Fibroblast of the aortic adventitia (primary cell): ENCODE results near the gene LEPROT. TPM values are rescaled to one million over a fixed set of nuclear protein-coding genes. Genes with fewer than 3 reads are reported as not detected.

Experiments used
- DNase-seq: peaks from one replicate; pipeline ENCODE4 v3.0.0-alpha.2; 2010; ENCODE audit warnings: low read depth
- H3K4me3 ChIP-seq: 2 replicates; pipeline ENCODE4 v1.5.1; 2011; ENCODE audit warnings: low read depth, mild to moderate bottlenecking, control low read depth, low read length, moderate library complexity
- total RNA-seq: library from RNA; depleted of rRNA; stranded (reverse); fragments of >200 nt; gene quantifications from 2 replicates; pipeline ENCODE4 v1.2.3, GENCODE V29; 2012; ENCODE audit warnings: low replicate concordance
- TF ChIP-seq, protein P1 (sequence below): IDR thresholded peaks from 2 replicates; pipeline ENCODE4 v1.5.1; 2011; ENCODE audit warnings: mild to moderate bottlenecking, low read length, control low read depth, inconsistent platforms; ENCODE audit not compliant: insufficient read depth

The LEPROT gene
- total RNA-seq, 1 donor = 65.4 TPM

DNA sequence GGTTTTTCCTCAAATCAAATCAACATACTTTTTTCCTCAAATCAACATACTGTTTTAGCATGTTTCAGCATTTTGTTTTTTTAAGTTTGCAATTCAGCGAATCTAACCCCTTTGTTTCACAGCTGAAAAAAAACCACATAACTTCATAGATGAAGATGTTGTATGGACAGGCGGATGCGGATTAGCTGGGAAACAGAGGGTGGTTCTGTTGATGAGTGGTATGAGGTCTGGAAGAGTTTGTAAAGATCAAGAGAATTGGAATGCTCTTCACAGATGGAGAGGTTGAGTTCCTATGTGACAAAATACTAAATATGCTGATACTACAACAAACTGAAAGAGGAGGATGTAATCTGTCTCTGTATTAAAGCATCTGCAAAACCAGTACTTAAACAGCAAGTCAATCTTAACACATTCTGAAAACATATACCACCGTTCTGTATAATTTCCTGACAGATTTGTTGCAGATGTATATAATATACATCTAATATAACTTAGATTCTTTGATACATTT, 10.6 kb upstream of the LEPROT start:
- no peak for DNase-seq
- TF ChIP-seq, protein P1, sequence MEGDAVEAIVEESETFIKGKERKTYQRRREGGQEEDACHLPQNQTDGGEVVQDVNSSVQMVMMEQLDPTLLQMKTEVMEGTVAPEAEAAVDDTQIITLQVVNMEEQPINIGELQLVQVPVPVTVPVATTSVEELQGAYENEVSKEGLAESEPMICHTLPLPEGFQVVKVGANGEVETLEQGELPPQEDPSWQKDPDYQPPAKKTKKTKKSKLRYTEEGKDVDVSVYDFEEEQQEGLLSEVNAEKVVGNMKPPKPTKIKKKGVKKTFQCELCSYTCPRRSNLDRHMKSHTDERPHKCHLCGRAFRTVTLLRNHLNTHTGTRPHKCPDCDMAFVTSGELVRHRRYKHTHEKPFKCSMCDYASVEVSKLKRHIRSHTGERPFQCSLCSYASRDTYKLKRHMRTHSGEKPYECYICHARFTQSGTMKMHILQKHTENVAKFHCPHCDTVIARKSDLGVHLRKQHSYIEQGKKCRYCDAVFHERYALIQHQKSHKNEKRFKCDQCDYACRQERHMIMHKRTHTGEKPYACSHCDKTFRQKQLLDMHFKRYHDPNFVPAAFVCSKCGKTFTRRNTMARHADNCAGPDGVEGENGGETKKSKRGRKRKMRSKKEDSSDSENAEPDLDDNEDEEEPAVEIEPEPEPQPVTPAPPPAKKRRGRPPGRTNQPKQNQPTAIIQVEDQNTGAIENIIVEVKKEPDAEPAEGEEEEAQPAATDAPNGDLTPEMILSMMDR = no peak
- no peak overlapping the region for H3K4me3 ChIP-seq

DNA sequence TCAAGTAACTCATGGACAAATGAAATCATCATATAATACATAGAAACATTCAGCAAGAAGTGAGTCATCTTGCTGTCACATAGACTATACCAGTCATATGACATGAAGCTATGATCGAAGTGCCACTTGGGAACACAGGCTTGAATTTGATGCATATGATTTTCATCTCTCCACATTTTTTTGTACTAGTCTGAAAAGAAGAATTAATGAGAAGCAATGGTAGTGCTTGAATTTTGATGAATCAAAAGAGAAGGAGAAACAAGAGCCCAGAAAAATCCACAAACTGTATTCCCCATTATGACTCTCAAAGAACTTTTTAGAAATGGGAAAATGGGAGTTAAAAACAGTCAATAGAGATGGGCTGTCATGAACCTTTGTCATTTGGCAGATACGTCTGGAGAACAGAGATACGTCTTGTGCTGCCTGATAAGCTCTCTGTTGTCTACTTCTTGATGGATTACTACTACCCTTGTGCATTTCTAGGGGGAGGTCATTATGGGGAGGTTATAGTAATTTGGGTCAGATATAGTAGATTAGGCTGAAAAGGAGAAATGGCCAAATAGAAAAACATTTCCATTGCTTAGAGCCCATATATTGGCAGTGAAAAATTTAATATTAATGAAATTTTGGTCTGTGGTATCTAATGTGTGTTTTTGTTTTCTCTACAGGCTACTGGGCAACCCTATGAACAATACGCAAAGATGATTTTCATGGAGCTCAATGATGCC, 8.0 kb upstream of the LEPROT start:
- DNase-seq = no peak
- TF ChIP-seq, protein P1 = no peak
- no peak overlapping the region for H3K4me3 ChIP-seq

DNA sequence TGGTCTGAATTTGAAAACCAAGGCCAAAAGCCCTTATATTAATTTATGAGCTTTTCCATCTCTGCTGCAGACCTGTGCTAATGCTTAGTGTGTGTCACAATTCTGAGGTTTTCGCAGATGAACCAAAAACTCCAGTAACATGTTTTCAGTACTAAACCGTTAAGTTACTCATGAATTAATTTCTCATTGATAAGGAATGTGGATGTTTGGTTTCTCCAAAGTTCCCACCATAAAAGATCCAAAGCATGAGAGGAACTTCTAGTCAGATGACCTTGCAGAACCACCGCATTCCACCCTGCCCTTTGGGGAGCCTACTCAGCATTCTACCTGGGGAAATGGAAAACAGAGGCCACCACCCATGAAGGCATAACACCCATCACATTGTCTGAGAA, 7.5 kb upstream of the LEPROT start:
- DNase-seq = no peak
- no peak overlapping the region for H3K4me3 ChIP-seq
- TF ChIP-seq, protein P1 = no peak

DNA sequence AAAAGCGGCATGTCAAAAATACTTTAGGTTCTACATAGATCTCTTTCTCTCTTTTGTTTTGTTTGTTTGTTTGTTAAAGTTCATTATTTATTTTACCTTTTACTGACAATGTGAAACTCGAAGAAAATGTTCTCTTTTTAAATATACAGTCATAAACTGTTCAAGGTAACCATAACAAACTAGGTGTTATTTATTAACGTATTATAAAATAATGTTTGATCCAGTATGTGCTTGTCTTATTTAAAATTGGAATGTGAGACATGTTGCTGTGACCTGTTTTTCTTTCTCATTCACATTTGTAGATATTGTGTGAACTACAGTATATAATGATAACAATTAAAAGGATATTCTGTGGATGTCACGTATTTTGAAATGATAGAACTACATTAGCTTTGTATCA, 5.9 kb upstream of the LEPROT start:
- no peak for DNase-seq
- TF ChIP-seq, protein P1 = no peak
- no peak overlapping the region for H3K4me3 ChIP-seq

DNA sequence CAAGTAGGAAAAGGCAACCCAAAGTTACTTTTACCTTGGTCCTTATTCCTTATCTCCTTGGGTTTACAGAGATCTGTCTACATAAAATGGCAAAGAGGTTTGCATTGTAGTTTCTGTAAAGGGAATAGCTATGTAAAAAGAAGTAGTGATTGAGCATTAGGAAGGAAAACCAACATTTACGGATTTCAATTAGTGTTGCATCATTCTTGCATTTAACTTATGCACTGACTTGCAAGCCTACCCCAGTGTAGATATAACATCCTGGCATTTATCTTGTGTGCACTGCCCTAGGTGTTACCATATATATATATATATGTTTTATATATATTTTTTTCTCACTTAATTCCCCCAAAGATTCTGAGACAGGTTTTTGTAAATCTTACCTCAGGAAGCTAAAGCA, 3.7 kb upstream of the LEPROT start:
- no peak for DNase-seq
- TF ChIP-seq, protein P1 = no peak
- no peak overlapping the region for H3K4me3 ChIP-seq

DNA sequence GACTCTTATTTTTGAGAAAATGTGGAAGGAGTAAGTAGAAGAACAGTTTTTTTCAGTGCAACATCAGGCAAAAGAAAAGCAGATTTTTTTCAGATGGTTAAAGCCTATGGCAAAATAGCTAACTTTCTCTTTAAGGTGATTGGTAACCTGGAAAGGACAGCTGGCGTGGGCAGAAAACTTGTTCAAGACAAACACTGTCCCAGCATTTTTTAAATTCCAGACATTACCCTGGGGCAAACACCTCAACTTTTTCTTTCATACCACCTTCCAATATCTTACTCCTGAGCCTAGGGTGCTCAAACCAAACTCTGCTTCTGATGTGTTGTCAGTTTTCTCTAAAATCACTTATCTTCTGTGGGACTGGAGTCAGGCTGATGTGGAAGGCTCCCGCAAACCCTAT, 2.7 kb upstream of the LEPROT start:
- TF ChIP-seq, protein P1 = no peak
- DNase-seq = no peak
- no peak overlapping the region for H3K4me3 ChIP-seq
